G401 (cell line): ENCODE measurements around the gene RNF187. TPM values are rescaled to one million over a fixed set of nuclear protein-coding genes. Genes with fewer than 3 reads are reported as not detected.

Experiments used
- DNase-seq: peaks from one replicate; pipeline ENCODE4 v3.0.0-alpha.2; 2015; ENCODE audit warnings: low spot score
- in situ Hi-C: cut with HindIII; loops from 2 replicates; pipeline ENCODE4 v1.10.0; 2016; ENCODE audit warnings: low sequenced_read_pairs, mixed read lengths
- total RNA-seq: library from RNA; depleted of rRNA; stranded (reverse); fragments of >200 nt; shearing (Covaris generic); gene quantifications from 2 replicates; pipeline ENCODE4 v1.2.3, GENCODE V29; 2014; rRNA removed

Gene RNF187
- total RNA-seq, 1 experiment from 2014 or later: 136 TPM

- no peak for DNase-seq
- in situ Hi-C loops: no loop called here
Measured at GRCh38 chr1:228530951-228531731, 44.0 kb downstream of the RNF187 start.

- no peak for DNase-seq
- in situ Hi-C loops: no loop called here
Measured at GRCh38 chr1:228538831-228539230, 51.6 kb downstream of the RNF187 start.

- in situ Hi-C loops: no loop called here
- no peak for DNase-seq
Measured at GRCh38 chr1:228540161-228540917, 53.2 kb downstream of the RNF187 start.

- no peak for DNase-seq
- in situ Hi-C loops: no loop called here
Measured at GRCh38 chr1:228541725-228542124, 54.5 kb downstream of the RNF187 start.

- in situ Hi-C loops: no loop called here
Measured at GRCh38 chr1:228542376-228542775, 55.2 kb downstream of the RNF187 start.

GRCh38 chr1:228542981-228543380 is 55.8 kb downstream of the RNF187 start:
- in situ Hi-C loops: no loop called here
- DNase-seq: no peak

More at GRCh38 chr1:228542376-228542775, 55.2 kb downstream of the RNF187 start:
- no peak for DNase-seq

- in situ Hi-C loops: no loop called here
- no peak for DNase-seq
Measured at GRCh38 chr1:228543396-228543795, 56.2 kb downstream of the RNF187 start.

- DNase-seq: no peak
- in situ Hi-C loops: no loop called here
Measured at GRCh38 chr1:228544021-228544850, 57.1 kb downstream of the RNF187 start.

- DNase-seq: no peak
- in situ Hi-C loops: no loop called here
Measured at GRCh38 chr1:228544921-228545591, 57.9 kb downstream of the RNF187 start.

Other genes with a start within 250 kb of the RNF187 start
- gene TRIM11, start 80.5 kb upstream of the RNF187 start, total RNA-seq: 40.4 and 43.6 TPM in 2 replicates
- not detected in 2 replicates for gene TRIM17, start 70.5 kb upstream of the RNF187 start, total RNA-seq
- 0.54 and 1.8 TPM in 2 replicates for gene RHOU, start 248.1 kb downstream of the RNF187 start, total RNA-seq